Measurements from ENCODE around the gene PIKFYVE. TPM values are rescaled to one million over a fixed set of nuclear protein-coding genes. Genes with fewer than 3 reads are reported as not detected.
A peak's percentile ranks its signal among the peaks of the same experiment; 100 is the strongest.

The PIKFYVE gene
- total RNA-seq, 1 donor from 2014 or later, result 29.8 TPM

DNA sequence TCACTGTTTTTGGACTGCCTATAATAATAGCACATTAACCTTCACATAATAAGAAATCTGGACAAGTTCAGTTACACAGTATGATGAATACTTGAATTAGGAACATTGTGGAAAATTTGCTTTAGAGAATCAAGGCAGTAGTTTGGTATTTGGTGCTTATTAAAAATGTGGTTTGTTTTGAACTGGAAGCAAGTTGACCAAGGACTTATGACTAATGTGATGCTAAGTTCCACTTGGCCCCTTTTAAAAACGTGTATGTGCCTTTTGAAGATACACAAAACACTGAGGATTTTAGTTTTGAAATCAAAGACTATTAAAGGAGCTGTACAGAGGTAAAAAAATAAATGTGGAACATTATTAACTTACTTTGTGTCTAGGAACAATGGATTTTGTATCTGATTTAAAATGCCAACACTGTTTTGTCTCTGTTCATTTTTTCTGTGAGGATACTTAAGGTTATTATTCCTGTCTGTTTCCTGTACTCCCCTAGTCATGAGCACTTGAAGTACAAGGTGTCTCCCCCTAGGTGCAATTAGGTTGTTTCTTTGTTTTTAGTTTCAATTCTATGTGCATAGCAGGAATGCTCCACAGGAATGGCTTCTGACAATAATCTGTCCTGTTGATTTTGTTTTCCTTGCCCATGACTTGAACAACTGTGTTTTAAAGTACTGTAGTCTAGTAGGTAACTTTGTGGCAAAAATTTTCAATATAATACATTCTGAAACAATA, 91.0 kb downstream of the PIKFYVE start:
- peaks cover 31% of the 10 kb centered on the region for H3K36me3 ChIP-seq (ENCODE audit: insufficient read depth, low read length)
- Mint-ChIP-seq H3K27me3 (ENCODE audit: low read depth, unreplicated experiment) (no peaks in the 10 kb centered on the region), H3K9me3 (ENCODE audit: unreplicated experiment) (peaks cover 3% of the 10 kb centered on the region), H3K36me3 (ENCODE audit: low read depth, unreplicated experiment) (peaks cover 3% of the 10 kb centered on the region), H3K4me1 (ENCODE audit: low read depth, unreplicated experiment) (peaks cover 13% of the 10 kb centered on the region), H3K27ac (ENCODE audit: unreplicated experiment) (no peak overlapping the region), H3K4me3 (ENCODE audit: unreplicated experiment) (no peak overlapping the region)
- no peak overlapping the region for H2AFZ ChIP-seq (ENCODE audit: low read depth, low read length)
- no peak overlapping the region for H3K4me2 ChIP-seq (ENCODE audit: low read length)
- H3K27ac ChIP-seq (ENCODE audit: low read depth, low read length), result no peak overlapping the region
- DNase-seq (ENCODE audit: low read depth) (peak; percentile 22), FAIRE-seq (peak; percentile 73)
- no peaks in the 10 kb centered on the region for H4K20me1 ChIP-seq (ENCODE audit: insufficient read depth, low read length)
- no peak overlapping the region for H3K4me3 ChIP-seq (ENCODE audit: insufficient read depth, low read depth, low read length)
- no peaks in the 10 kb centered on the region for H3K27me3 ChIP-seq (ENCODE audit: insufficient read depth, low read length)
- H3K9me3 ChIP-seq (ENCODE audit: insufficient read depth, low read depth, low read length), result no peaks in the 10 kb centered on the region
- no peaks in the 10 kb centered on the region for H3K79me2 ChIP-seq (ENCODE audit: insufficient read depth, low read length)
- no peaks in the 10 kb centered on the region for H3K4me1 ChIP-seq (ENCODE audit: insufficient read depth, low read length)
- TF ChIP-seq, protein P1, sequence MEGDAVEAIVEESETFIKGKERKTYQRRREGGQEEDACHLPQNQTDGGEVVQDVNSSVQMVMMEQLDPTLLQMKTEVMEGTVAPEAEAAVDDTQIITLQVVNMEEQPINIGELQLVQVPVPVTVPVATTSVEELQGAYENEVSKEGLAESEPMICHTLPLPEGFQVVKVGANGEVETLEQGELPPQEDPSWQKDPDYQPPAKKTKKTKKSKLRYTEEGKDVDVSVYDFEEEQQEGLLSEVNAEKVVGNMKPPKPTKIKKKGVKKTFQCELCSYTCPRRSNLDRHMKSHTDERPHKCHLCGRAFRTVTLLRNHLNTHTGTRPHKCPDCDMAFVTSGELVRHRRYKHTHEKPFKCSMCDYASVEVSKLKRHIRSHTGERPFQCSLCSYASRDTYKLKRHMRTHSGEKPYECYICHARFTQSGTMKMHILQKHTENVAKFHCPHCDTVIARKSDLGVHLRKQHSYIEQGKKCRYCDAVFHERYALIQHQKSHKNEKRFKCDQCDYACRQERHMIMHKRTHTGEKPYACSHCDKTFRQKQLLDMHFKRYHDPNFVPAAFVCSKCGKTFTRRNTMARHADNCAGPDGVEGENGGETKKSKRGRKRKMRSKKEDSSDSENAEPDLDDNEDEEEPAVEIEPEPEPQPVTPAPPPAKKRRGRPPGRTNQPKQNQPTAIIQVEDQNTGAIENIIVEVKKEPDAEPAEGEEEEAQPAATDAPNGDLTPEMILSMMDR (IDR thresholded peaks at IDR 0.05; ENCODE audit: insufficient read depth, low read depth, low read length), result no peak
- no peak for TF ChIP-seq EZH2 (IDR thresholded peaks at IDR 0.05; ENCODE audit: insufficient read depth, low read length)
- no peak overlapping the region for H3K9ac ChIP-seq (ENCODE audit: low read length)

DNA sequence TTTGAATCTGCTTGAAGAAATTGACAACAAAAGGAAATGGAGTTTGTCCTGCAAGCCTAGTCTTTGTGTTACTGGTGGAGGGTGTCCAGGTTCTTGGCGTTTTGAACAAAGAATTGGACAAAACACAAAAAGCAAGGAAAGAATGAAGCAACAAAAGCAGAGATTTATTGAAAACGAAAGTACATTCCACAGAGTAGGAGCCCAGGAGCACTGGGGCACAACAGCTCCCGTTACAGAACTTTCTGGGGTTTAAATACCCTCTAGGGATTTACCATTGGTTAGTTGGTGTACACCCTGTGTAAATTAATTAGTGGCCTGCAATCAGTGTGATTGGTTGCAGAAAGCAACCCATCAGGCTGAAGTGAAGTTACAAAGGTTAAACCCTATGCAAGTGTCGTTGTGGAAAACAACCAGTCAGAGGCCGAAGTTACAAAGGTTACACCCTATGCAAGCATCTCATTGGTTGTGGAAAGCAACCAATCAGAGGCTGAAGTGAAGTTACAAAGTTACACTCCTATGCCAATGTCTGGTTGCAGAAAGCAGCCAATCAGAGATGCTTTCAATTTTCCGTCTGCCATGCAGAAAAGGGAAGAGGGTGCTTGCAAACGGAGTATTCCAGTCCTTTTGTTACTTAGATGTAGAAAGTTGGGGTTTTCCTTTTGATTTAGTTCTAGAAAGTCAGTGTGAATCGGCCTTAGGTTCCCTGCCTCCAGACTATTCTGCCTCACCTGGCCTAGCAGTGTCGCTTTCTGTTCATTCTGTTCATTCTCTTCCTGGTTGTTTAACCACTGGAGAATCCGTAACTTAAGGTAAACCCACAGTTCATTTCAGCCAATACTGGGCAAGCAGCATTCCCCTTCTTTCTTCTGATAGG, 92.9 kb downstream of the PIKFYVE start:
- H3K4me3 ChIP-seq (ENCODE audit: insufficient read depth, low read depth, low read length), result no peak overlapping the region
- peak overlapping the region; percentile 52 for H3K4me2 ChIP-seq (ENCODE audit: low read length)
- no peaks in the 10 kb centered on the region for H3K27me3 ChIP-seq (ENCODE audit: insufficient read depth, low read length)
- DNase-seq (ENCODE audit: low read depth) (peak; percentile 18), FAIRE-seq (no peak)
- TF ChIP-seq EZH2 (IDR thresholded peaks at IDR 0.05; ENCODE audit: insufficient read depth, low read length), result no peak
- TF ChIP-seq, protein P1 (IDR thresholded peaks at IDR 0.05; ENCODE audit: insufficient read depth, low read depth, low read length), result no peak
- Mint-ChIP-seq H3K27me3 (ENCODE audit: low read depth, unreplicated experiment) (no peaks in the 10 kb centered on the region), H3K4me1 (ENCODE audit: low read depth, unreplicated experiment) (peaks cover 29% of the 10 kb centered on the region), H3K36me3 (ENCODE audit: low read depth, unreplicated experiment) (peaks cover 3% of the 10 kb centered on the region), H3K27ac (ENCODE audit: unreplicated experiment) (no peak overlapping the region), H3K4me3 (ENCODE audit: unreplicated experiment) (no peak overlapping the region), H3K9me3 (ENCODE audit: unreplicated experiment) (peaks cover 3% of the 10 kb centered on the region)
- peaks cover 14% of the 10 kb centered on the region for H3K36me3 ChIP-seq (ENCODE audit: insufficient read depth, low read length)
- no peak overlapping the region for H3K9ac ChIP-seq (ENCODE audit: low read length)
- no peak overlapping the region for H2AFZ ChIP-seq (ENCODE audit: low read depth, low read length)
- H3K9me3 ChIP-seq (ENCODE audit: insufficient read depth, low read depth, low read length), result no peaks in the 10 kb centered on the region
- no peak overlapping the region for H3K27ac ChIP-seq (ENCODE audit: low read depth, low read length)
- H3K79me2 ChIP-seq (ENCODE audit: insufficient read depth, low read length), result no peaks in the 10 kb centered on the region
- H4K20me1 ChIP-seq (ENCODE audit: insufficient read depth, low read length), result peaks cover 4% of the 10 kb centered on the region
- peaks cover 10% of the 10 kb centered on the region for H3K4me1 ChIP-seq (ENCODE audit: insufficient read depth, low read length)

All from astrocyte (in vitro differentiated cells and primary cell).